SK-N-SH treated with all-trans-retinoic acid at 6 μM for 48 hours (cell line): ENCODE data around the gene NECTIN4.

ENCODE experiments used
- ATAC-seq: fragments of 200-7000 bp; cut with Tn5 transposase; 3 replicates; pipeline ENCODE4 v1.9.1; 2020; ENCODE audit warnings: mild to moderate bottlenecking, moderate library complexity
- ARNTL ChIP-seq: fragments of 450-650 bp; formaldehyde crosslinking; IDR thresholded peaks from 2 replicates; pipeline ENCODE4 v1.5.0; 2020; ENCODE audit warnings: low read depth, mild to moderate bottlenecking, moderate library complexity, borderline replicate concordance
- CREB5 ChIP-seq: fragments of 250-450 bp; sonication (Bioruptor Pico); IDR thresholded peaks from 2 replicates; pipeline ENCODE4 v1.5.1; 2020; ENCODE audit warnings: low read depth, mild to moderate bottlenecking, moderate library complexity
- CSRNP3 ChIP-seq: fragments of 250-450 bp; sonication (Bioruptor Pico); IDR thresholded peaks from 2 replicates; pipeline ENCODE4 v1.5.1; 2021; ENCODE audit warnings: mild to moderate bottlenecking, moderate library complexity
- ESRRG ChIP-seq: fragments of 250-450 bp; sonication (Bioruptor Pico); IDR thresholded peaks from 2 replicates; pipeline ENCODE4 v1.6.1; 2021; ENCODE audit warnings: mild to moderate bottlenecking
- OSR1 ChIP-seq: fragments of 250-450 bp; sonication (Bioruptor Pico); IDR thresholded peaks from 2 replicates; pipeline ENCODE4 v1.8.0; 2022; ENCODE audit warnings: moderate library complexity, mild to moderate bottlenecking, inconsistent platforms
- PATZ1 ChIP-seq: fragments of 250-450 bp; sonication (Bioruptor Pico); IDR thresholded peaks from 2 replicates; pipeline ENCODE4 v1.8.0; 2020; ENCODE audit warnings: mild to moderate bottlenecking, moderate library complexity, borderline replicate concordance
- POU6F1 ChIP-seq: fragments of 250-450 bp; sonication (Bioruptor Pico); IDR thresholded peaks from 2 replicates; pipeline ENCODE4 v1.8.0; 2021; ENCODE audit warnings: low read depth, mild to moderate bottlenecking, moderate library complexity, borderline replicate concordance
- SNAI2 ChIP-seq: fragments of 250-450 bp; sonication (Bioruptor Pico); IDR thresholded peaks from 2 replicates; pipeline ENCODE4 v1.5.0; 2020; ENCODE audit warnings: mild to moderate bottlenecking, moderate library complexity
- TCF4 ChIP-seq: fragments of 250-450 bp; sonication (Bioruptor Pico); IDR thresholded peaks from 2 replicates; pipeline ENCODE4 v1.8.0; 2021; ENCODE audit warnings: mild to moderate bottlenecking, moderate library complexity, borderline replicate concordance
- ZC3H10 ChIP-seq: fragments of 250-450 bp; sonication (Bioruptor Pico); IDR thresholded peaks from 2 replicates; pipeline ENCODE4 v1.5.1; 2021; ENCODE audit warnings: mild to moderate bottlenecking, moderate library complexity
- ZFP3 ChIP-seq: fragments of 250-450 bp; sonication (Bioruptor Pico); IDR thresholded peaks from 2 replicates; pipeline ENCODE4 v1.5.0; 2020; ENCODE audit warnings: mild to moderate bottlenecking, moderate library complexity
- ZFP30 ChIP-seq: fragments of 450-650 bp; formaldehyde crosslinking; IDR thresholded peaks from 2 replicates; pipeline ENCODE4 v1.5.0; 2022; ENCODE audit warnings: mild to moderate bottlenecking, moderate library complexity
- ZNF70 ChIP-seq: fragments of 450-650 bp; formaldehyde crosslinking; IDR thresholded peaks from 2 replicates; pipeline ENCODE4 v1.5.0; 2020; ENCODE audit warnings: mild to moderate bottlenecking, moderate library complexity
- ZNF8 ChIP-seq: fragments of 450-650 bp; formaldehyde crosslinking; IDR thresholded peaks from 2 replicates; pipeline ENCODE4 v1.5.0; 2020; ENCODE audit warnings: mild to moderate bottlenecking, moderate library complexity

Gene NECTIN4

GRCh38 chr1:161051219-161051618, 38.1 kb downstream of the NECTIN4 start:
- no peak for TF ChIP-seq ZNF70 (CRISPR knock-in tag)
- TF ChIP-seq ZC3H10 (CRISPR knock-in tag), result no peak
- no peak for TF ChIP-seq ESRRG (CRISPR knock-in tag)
- no peak for TF ChIP-seq TCF4 (CRISPR knock-in tag)
- TF ChIP-seq CSRNP3, result no peak
- no peak for TF ChIP-seq SNAI2 (CRISPR knock-in tag)
- TF ChIP-seq PATZ1 (CRISPR knock-in tag), result no peak
- ATAC-seq, result no peak

- ATAC-seq, result no peak
- TF ChIP-seq CSRNP3 (no peak), ZNF8 (CRISPR knock-in tag) (no peak), ARNTL (CRISPR knock-in tag) (no peak), PATZ1 (CRISPR knock-in tag) (no peak), ZFP30 (no peak), OSR1 (CRISPR knock-in tag) (no peak), SNAI2 (CRISPR knock-in tag) (no peak), ZNF70 (CRISPR knock-in tag) (no peak)
- TF ChIP-seq, all 23 proteins: peak for 0
Measured at GRCh38 chr1:161048949-161049722, 40.2 kb downstream of the NECTIN4 start.

GRCh38 chr1:161047436-161048420, 41.6 kb downstream of the NECTIN4 start:
- TF ChIP-seq ZFP30, result no peak
- TF ChIP-seq ZFP3, result no peak
- TF ChIP-seq OSR1 (CRISPR knock-in tag), result no peak
- no peak for TF ChIP-seq CREB5
- no peak for TF ChIP-seq POU6F1 (CRISPR knock-in tag)
- no peak for TF ChIP-seq SNAI2 (CRISPR knock-in tag)
- no peak for ATAC-seq
